Measurements from ENCODE around the gene ARHGAP12. TPM values are rescaled to one million over a fixed set of nuclear protein-coding genes. Genes with fewer than 3 reads are reported as not detected.

Gene ARHGAP12
- total and polyA plus RNA-seq, 3 experiments from 2014 or later = 5.1 to 9.7 (median 5.3) TPM

DNA sequence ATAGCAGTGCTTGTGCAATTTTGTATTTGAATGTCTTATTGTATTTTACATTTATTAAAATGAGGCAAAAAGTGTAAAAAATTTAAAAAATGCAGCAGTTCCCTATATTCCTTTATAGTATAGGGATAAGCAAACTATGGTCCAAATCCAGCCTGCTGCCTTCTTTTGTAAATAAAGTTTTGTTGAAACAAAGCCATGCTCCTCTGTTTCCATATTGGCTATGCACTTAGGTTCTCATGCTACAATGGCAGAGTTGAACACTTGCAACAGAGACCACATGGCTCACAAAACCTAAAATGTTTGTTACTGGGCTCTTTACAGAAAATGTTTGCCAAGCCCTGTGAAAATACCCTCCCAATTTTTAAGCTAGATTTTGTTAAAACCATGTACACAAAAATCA, 50.1 kb downstream of the ARHGAP12 start:
- no peaks in the 10 kb centered on the region for H3K9me3 Mint-ChIP-seq
- no peak overlapping the region for H3K27ac ChIP-seq (ENCODE audit: low read depth, low read length)
- CTCF ChIA-PET = no interaction called here

DNA sequence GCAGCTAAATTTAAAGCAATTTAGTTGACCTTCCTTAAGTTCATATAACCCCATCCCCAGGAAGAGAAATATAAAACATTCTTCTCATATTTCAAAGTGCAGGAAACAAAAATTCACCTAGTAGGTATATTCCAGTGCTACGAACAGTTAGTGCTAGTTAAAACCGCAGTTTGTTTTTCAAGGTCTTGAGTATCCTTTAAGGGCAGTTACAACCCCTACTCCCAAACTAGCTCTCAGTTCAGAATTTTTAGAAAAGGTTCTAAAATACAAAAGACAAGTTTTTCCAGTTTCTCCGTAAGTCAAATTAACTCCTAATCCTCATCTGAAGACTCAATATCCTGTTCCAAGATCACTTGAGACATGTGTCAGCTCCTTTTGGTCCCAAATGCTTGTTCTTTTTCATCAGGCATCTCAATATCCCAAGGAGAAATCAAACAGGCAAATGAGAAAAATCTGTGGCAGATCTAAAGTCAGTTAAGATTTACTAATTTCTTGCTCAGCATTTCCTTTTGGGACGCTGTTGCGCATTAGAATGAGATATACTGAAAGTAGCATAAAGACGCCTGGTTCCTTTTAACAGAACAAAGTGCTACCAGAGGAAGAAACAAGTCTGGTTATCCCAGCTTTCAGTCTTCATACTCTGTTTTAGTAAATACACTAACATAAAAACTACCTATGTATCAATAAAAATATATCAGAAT, 51.8 kb downstream of the ARHGAP12 start:
- Mint-ChIP-seq H3K27me3 (no peaks in the 10 kb centered on the region), H3K9me3 (no peaks in the 10 kb centered on the region), H3K36me3 (peaks cover 0 to 3% (median 1%) of the 10 kb centered on the region in 3 donors), H3K27ac (peak overlapping the region in 2 of 8 donors; percentile 24 to 38), H3K4me3 (no peak overlapping the region), H3K4me1 (peaks cover 28 to 54% (median 34%) of the 10 kb centered on the region in 3 donors)
- Histone ChIP-seq H3K36me3 (ENCODE audit: insufficient read depth, low read length) (no peaks in the 10 kb centered on the region), H3K9me3 (ENCODE audit: low read length) (no peaks in the 10 kb centered on the region), H3K27me3 (ENCODE audit: insufficient read depth, low read length, poor library complexity, severe bottlenecking) (no peaks in the 10 kb centered on the region), H3K27ac (ENCODE audit: low read depth, low read length) (no peak overlapping the region), H3K4me3 (ENCODE audit: low read length) (no peak overlapping the region), H3K4me1 (ENCODE audit: insufficient read depth, low read length) (no peaks in the 10 kb centered on the region)
- ChIA-PET POLR2A (no interaction called here), CTCF (no interaction called here)
- no peak for DNase-seq

More for the DNA sequence above, 50.1 kb downstream of the ARHGAP12 start:
- no peaks in the 10 kb centered on the region for H3K9me3 ChIP-seq (ENCODE audit: low read length)
- H3K4me3 ChIP-seq (ENCODE audit: low read length) = no peak overlapping the region
- no peaks in the 10 kb centered on the region for H3K27me3 ChIP-seq (ENCODE audit: insufficient read depth, low read length, poor library complexity, severe bottlenecking)
- no peak overlapping the region for H3K4me3 Mint-ChIP-seq
- no peak for DNase-seq
- peaks cover 30 to 58% (median 34%) of the 10 kb centered on the region in 3 donors for H3K4me1 Mint-ChIP-seq
- H3K4me1 ChIP-seq (ENCODE audit: insufficient read depth, low read length) = no peaks in the 10 kb centered on the region
- H3K36me3 ChIP-seq (ENCODE audit: insufficient read depth, low read length) = no peaks in the 10 kb centered on the region
- peak overlapping the region in 1 of 8 donors; percentile 44 for H3K27ac Mint-ChIP-seq
- peaks cover 0 to 3% (median 1%) of the 10 kb centered on the region in 3 donors for H3K36me3 Mint-ChIP-seq
- H3K27me3 Mint-ChIP-seq = peaks cover 0 to 1% of the 10 kb centered on the region in 2 donors
- POLR2A ChIA-PET = no interaction called here

- no peak overlapping the region for H3K4me3 Mint-ChIP-seq
- H3K27me3 Mint-ChIP-seq = no peaks in the 10 kb centered on the region
- no peaks in the 10 kb centered on the region for H3K4me1 ChIP-seq (ENCODE audit: insufficient read depth, low read length)
- no peak overlapping the region for H3K4me3 ChIP-seq (ENCODE audit: low read length)
- CTCF ChIA-PET = no interaction called here
- no peak for DNase-seq
- POLR2A ChIA-PET = no interaction called here
- H3K27ac ChIP-seq (ENCODE audit: low read depth, low read length) = no peak overlapping the region
- H3K36me3 ChIP-seq (ENCODE audit: insufficient read depth, low read length) = no peaks in the 10 kb centered on the region
- H3K27ac Mint-ChIP-seq = no peak overlapping the region
- peaks cover 0 to 3% (median 1%) of the 10 kb centered on the region in 3 donors for H3K36me3 Mint-ChIP-seq
- no peaks in the 10 kb centered on the region for H3K27me3 ChIP-seq (ENCODE audit: insufficient read depth, low read length, poor library complexity, severe bottlenecking)
- peaks cover 27 to 54% (median 34%) of the 10 kb centered on the region in 3 donors for H3K4me1 Mint-ChIP-seq
- no peaks in the 10 kb centered on the region for H3K9me3 ChIP-seq (ENCODE audit: low read length)
- H3K9me3 Mint-ChIP-seq = no peaks in the 10 kb centered on the region
Observed at GRCh38 chr10:31875608-31876007, 53.0 kb downstream of the ARHGAP12 start.

DNA sequence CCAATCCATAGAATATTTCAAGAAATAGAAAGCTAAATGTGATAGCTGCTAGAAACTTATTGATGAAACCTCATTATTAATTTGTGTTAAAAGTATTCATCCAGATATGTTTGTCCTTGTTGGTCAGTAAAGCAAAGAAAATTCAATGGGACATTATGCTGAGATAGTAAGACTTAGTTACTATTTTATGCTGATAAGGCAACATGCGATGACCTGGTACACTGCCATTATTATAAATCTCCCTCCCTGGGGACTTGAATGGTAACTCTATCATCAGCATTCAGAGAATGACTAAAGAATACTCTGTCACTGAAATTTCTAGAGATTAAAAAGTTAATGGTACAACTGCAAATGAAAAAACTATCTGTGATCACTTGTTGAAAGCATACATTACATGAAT, 54.9 kb downstream of the ARHGAP12 start:
- DNase-seq = no peak

GRCh38 chr10:31871266-31872065, 57.2 kb downstream of the ARHGAP12 start:
- Histone ChIP-seq H3K27ac (ENCODE audit: low read depth, low read length) (no peak overlapping the region), H3K4me3 (ENCODE audit: low read length) (no peak overlapping the region), H3K9me3 (ENCODE audit: low read length) (no peaks in the 10 kb centered on the region), H3K36me3 (ENCODE audit: insufficient read depth, low read length) (no peaks in the 10 kb centered on the region), H3K27me3 (ENCODE audit: insufficient read depth, low read length, poor library complexity, severe bottlenecking) (no peaks in the 10 kb centered on the region), H3K4me1 (ENCODE audit: insufficient read depth, low read length) (no peaks in the 10 kb centered on the region)
- DNase-seq = no peak
- H3K4me1 Mint-ChIP-seq = peaks cover 14 to 25% (median 17%) of the 10 kb centered on the region in 3 donors
- no peaks in the 10 kb centered on the region for H3K9me3 Mint-ChIP-seq
- H3K27me3 Mint-ChIP-seq = no peaks in the 10 kb centered on the region
- ChIA-PET CTCF (no interaction called here), POLR2A (no interaction called here)
- H3K4me3 Mint-ChIP-seq = no peak overlapping the region
- H3K36me3 Mint-ChIP-seq = no peaks in the 10 kb centered on the region
- H3K27ac Mint-ChIP-seq = no peak overlapping the region

More for the DNA sequence above, 54.9 kb downstream of the ARHGAP12 start:
- H3K9me3 Mint-ChIP-seq = no peaks in the 10 kb centered on the region
- Histone ChIP-seq H3K27ac (ENCODE audit: low read depth, low read length) (no peak overlapping the region), H3K9me3 (ENCODE audit: low read length) (no peaks in the 10 kb centered on the region), H3K4me1 (ENCODE audit: insufficient read depth, low read length) (no peaks in the 10 kb centered on the region), H3K27me3 (ENCODE audit: insufficient read depth, low read length, poor library complexity, severe bottlenecking) (no peaks in the 10 kb centered on the region), H3K4me3 (ENCODE audit: low read length) (no peak overlapping the region), H3K36me3 (ENCODE audit: insufficient read depth, low read length) (no peaks in the 10 kb centered on the region)
- no peaks in the 10 kb centered on the region for H3K36me3 Mint-ChIP-seq
- H3K27me3 Mint-ChIP-seq = no peaks in the 10 kb centered on the region
- ChIA-PET POLR2A (no interaction called here), CTCF (no interaction called here)
- H3K4me1 Mint-ChIP-seq = peaks cover 25 to 44% (median 31%) of the 10 kb centered on the region in 3 donors
- H3K27ac Mint-ChIP-seq = no peak overlapping the region
- no peak overlapping the region for H3K4me3 Mint-ChIP-seq

DNA sequence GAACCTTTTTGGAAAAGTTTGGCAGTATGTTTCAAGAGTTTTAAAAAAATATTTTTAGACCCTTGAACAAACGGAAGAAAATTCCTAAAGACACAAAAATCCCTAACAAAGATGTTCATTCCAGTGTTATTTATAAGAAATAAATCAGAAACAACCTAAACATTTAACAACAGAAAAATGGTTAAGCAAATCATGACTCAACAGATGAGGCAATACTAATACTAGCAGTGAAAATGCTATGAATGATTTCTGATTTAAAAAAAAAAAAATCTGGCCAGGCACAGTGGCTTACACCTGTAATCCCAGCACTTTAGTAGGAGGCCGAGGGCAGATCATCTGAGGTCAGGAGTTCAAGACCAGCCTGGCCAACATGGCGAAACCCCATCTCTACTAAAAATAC, 61.0 kb downstream of the ARHGAP12 start:
- Mint-ChIP-seq H3K27me3 (no peaks in the 10 kb centered on the region), H3K4me3 (no peak overlapping the region), H3K4me1 (peaks cover 27 to 32% (median 32%) of the 10 kb centered on the region in 3 donors), H3K36me3 (peaks cover 0 to 2% (median 0%) of the 10 kb centered on the region in 3 donors), H3K9me3 (no peaks in the 10 kb centered on the region), H3K27ac (no peak overlapping the region)
- H3K4me3 ChIP-seq (ENCODE audit: low read length) = no peak overlapping the region
- H3K4me1 ChIP-seq (ENCODE audit: insufficient read depth, low read length) = peaks cover under 1% of the 10 kb centered on the region
- no peaks in the 10 kb centered on the region for H3K9me3 ChIP-seq (ENCODE audit: low read length)
- ChIA-PET POLR2A (no interaction called here), CTCF (no interaction called here)
- DNase-seq = no peak
- H3K36me3 ChIP-seq (ENCODE audit: insufficient read depth, low read length) = no peaks in the 10 kb centered on the region
- H3K27me3 ChIP-seq (ENCODE audit: insufficient read depth, low read length, poor library complexity, severe bottlenecking) = no peaks in the 10 kb centered on the region
- no peak overlapping the region for H3K27ac ChIP-seq (ENCODE audit: low read depth, low read length)

- peaks cover 5% of the 10 kb centered on the region for H3K4me1 ChIP-seq (ENCODE audit: insufficient read depth, low read length)
- DNase-seq = no peak
- no peak overlapping the region for H3K27ac ChIP-seq (ENCODE audit: low read depth, low read length)
- H3K9me3 ChIP-seq (ENCODE audit: low read length) = no peaks in the 10 kb centered on the region
- H3K36me3 ChIP-seq (ENCODE audit: insufficient read depth, low read length) = no peaks in the 10 kb centered on the region
- H3K27me3 Mint-ChIP-seq = no peaks in the 10 kb centered on the region
- ChIA-PET CTCF (no interaction called here), POLR2A (no interaction called here)
- peaks cover 0 to 4% (median 3%) of the 10 kb centered on the region in 3 donors for H3K36me3 Mint-ChIP-seq
- H3K4me3 ChIP-seq (ENCODE audit: low read length) = no peak overlapping the region
- peak overlapping the region in 4 of 8 donors; percentile 28 to 95 (median 52) for H3K27ac Mint-ChIP-seq
- H3K4me1 Mint-ChIP-seq = peaks cover 33 to 39% (median 37%) of the 10 kb centered on the region in 3 donors
- no peaks in the 10 kb centered on the region for H3K27me3 ChIP-seq (ENCODE audit: insufficient read depth, low read length, poor library complexity, severe bottlenecking)
- no peaks in the 10 kb centered on the region for H3K9me3 Mint-ChIP-seq
- no peak overlapping the region for H3K4me3 Mint-ChIP-seq
Observed at GRCh38 chr10:31866118-31866670, 62.4 kb downstream of the ARHGAP12 start.

All from CD8-positive, alpha-beta memory T cell (primary cell).